HEK293 (cell line): Measurements from ENCODE around the gene AKAP9.

Experiments used
- CTCF ChIA-PET: fragments of 350-600 bp; formaldehyde crosslinking; extraction: SDS; loops from one replicate; lab custom pipeline; 2021; ENCODE audit warnings: antibody characterized with exemption; lab: Yijun Ruan, JAX
- POLR2A ChIA-PET: fragments of 300-600 bp; formaldehyde crosslinking; extraction: SDS; loops from one replicate; lab custom pipeline; 2020; ENCODE audit warnings: antibody characterized with exemption, inconsistent platforms; lab: Yijun Ruan, JAX
- H3K27ac ChIP-seq: fragments of 200-500 bp; sonication (Bioruptor generic); 2 replicates; pipeline ENCODE4 v1.5.1; 2014; ENCODE audit warnings: low read depth, low read length, control low read depth, inconsistent platforms; ENCODE audit errors: extremely low read depth
- H3K36me3 ChIP-seq, 2 experiments: fragments of 200-500 bp in 1 of 2; sonication (Bioruptor generic) in 1 of 2; 1 replicate in 1 of 2; 2 replicates in 1 of 2; pipeline ENCODE4 v1.5.1; 2014 to 2017; ENCODE audit warnings: inconsistent platforms in 2 of 2, low read length in 2 of 2; ENCODE audit not compliant: control insufficient read depth in 2 of 2, insufficient read depth in 1 of 2
- H3K4me1 ChIP-seq: fragments of 200-500 bp; sonication (Bioruptor generic); 2 replicates; pipeline ENCODE4 v1.5.1; 2014; ENCODE audit warnings: mild to moderate bottlenecking, low read length, inconsistent platforms; ENCODE audit not compliant: control insufficient read depth, insufficient read depth
- H3K4me3 ChIP-seq: 2 replicates; pipeline ENCODE4 v1.5.1; 2011; ENCODE audit warnings: low read depth, mild to moderate bottlenecking, control low read depth, low read length, moderate library complexity
- H3K9me3 ChIP-seq: fragments of 200-500 bp; sonication (Bioruptor generic); 2 replicates; pipeline ENCODE4 v1.5.1; 2014; ENCODE audit warnings: low read depth, low read length, inconsistent platforms; ENCODE audit not compliant: control insufficient read depth, insufficient read depth
- FEZF1 ChIP-seq: fragments of 450-650 bp; formaldehyde crosslinking; IDR thresholded peaks from 2 replicates; pipeline ENCODE4 v1.5.1; 2016; ENCODE audit warnings: missing biosample characterization, missing genetic modification characterization
- GLI2 ChIP-seq: fragments of 450-650 bp; formaldehyde crosslinking; IDR thresholded peaks from 2 replicates; pipeline ENCODE4; 2017; ENCODE audit warnings: missing biosample characterization, missing genetic modification characterization, low read depth, borderline replicate concordance
- MYNN ChIP-seq: fragments of 450-650 bp; formaldehyde crosslinking; IDR thresholded peaks from 2 replicates; pipeline ENCODE4 v1.5.1; 2016; ENCODE audit warnings: missing biosample characterization, missing genetic modification characterization, borderline replicate concordance
- PBX3 ChIP-seq: sonication (generic); formaldehyde crosslinking; IDR thresholded peaks from 2 replicates; pipeline ENCODE4 v1.8.1; 2022; ENCODE audit warnings: mild to moderate bottlenecking, moderate library complexity, missing genetic modification reagents
- SALL2 ChIP-seq: fragments of 450-650 bp; formaldehyde crosslinking; IDR thresholded peaks from 2 replicates; pipeline ENCODE4 v1.5.0; 2017; ENCODE audit warnings: missing biosample characterization, mild to moderate bottlenecking, missing genetic modification characterization, borderline replicate concordance
- ZBTB8A ChIP-seq: fragments of 450-650 bp; formaldehyde crosslinking; IDR thresholded peaks from 2 replicates; pipeline ENCODE4 v1.5.1; 2016; ENCODE audit warnings: missing biosample characterization, missing genetic modification characterization
- ZFP37 ChIP-seq: fragments of 450-650 bp; formaldehyde crosslinking; IDR thresholded peaks from 2 replicates; pipeline ENCODE4 v1.5.1; 2016; ENCODE audit warnings: missing biosample characterization, missing genetic modification characterization
- ZNF132 ChIP-seq: fragments of 450-650 bp; formaldehyde crosslinking; IDR thresholded peaks from 2 replicates; pipeline ENCODE4 v1.5.1; 2017; ENCODE audit warnings: missing biosample characterization, missing genetic modification characterization, borderline replicate concordance
- ZNF133 ChIP-seq: fragments of 450-650 bp; formaldehyde crosslinking; IDR thresholded peaks from 2 replicates; pipeline ENCODE4 v1.5.1; 2016; ENCODE audit warnings: missing biosample characterization, missing genetic modification characterization
- ZNF155 ChIP-seq: fragments of 450-650 bp; formaldehyde crosslinking; IDR thresholded peaks from 2 replicates; pipeline ENCODE4 v1.5.1; 2016; ENCODE audit warnings: missing biosample characterization, missing genetic modification characterization
- ZNF239 ChIP-seq: fragments of 450-650 bp; formaldehyde crosslinking; IDR thresholded peaks from 2 replicates; pipeline ENCODE4 v1.5.1; 2016; ENCODE audit warnings: missing biosample characterization, missing genetic modification characterization
- ZNF274 ChIP-seq, 2 experiments: fragments of 200-500 bp in 1 of 2; fragments of 450-650 bp in 1 of 2; sonication (Bioruptor generic) in 1 of 2; formaldehyde crosslinking in 1 of 2; IDR thresholded peaks; 2 replicates each; pipeline versions ENCODE4 v1.5.1 to v1.6.1; 2014 to 2016; ENCODE audit warnings: borderline replicate concordance in 1 of 2, inconsistent platforms in 1 of 2, low read length in 1 of 2, missing biosample characterization in 1 of 2, missing genetic modification characterization in 1 of 2
- ZNF292 ChIP-seq: fragments of 450-650 bp; formaldehyde crosslinking; IDR thresholded peaks from 2 replicates; pipeline ENCODE4 v1.5.1; 2016; ENCODE audit warnings: low read depth, missing biosample characterization, missing genetic modification characterization, borderline replicate concordance
- ZNF302 ChIP-seq: fragments of 450-650 bp; formaldehyde crosslinking; IDR thresholded peaks from 2 replicates; pipeline ENCODE4 v1.5.1; 2016; ENCODE audit warnings: missing biosample characterization, missing genetic modification characterization, low read depth
- ZNF449 ChIP-seq: fragments of 450-650 bp; formaldehyde crosslinking; IDR thresholded peaks from 2 replicates; pipeline ENCODE4 v1.5.1; 2017; ENCODE audit warnings: missing biosample characterization, mild to moderate bottlenecking, missing genetic modification characterization, moderate library complexity
- ZNF501 ChIP-seq: fragments of 450-650 bp; formaldehyde crosslinking; IDR thresholded peaks from 2 replicates; pipeline ENCODE4 v1.5.1; 2016; ENCODE audit warnings: missing biosample characterization, missing genetic modification characterization
- ZNF529 ChIP-seq: fragments of 450-650 bp; formaldehyde crosslinking; IDR thresholded peaks from 2 replicates; pipeline ENCODE4 v1.5.1; 2017; ENCODE audit warnings: missing genetic modification characterization, missing biosample characterization; ENCODE audit not compliant: insufficient replicate concordance
- ZNF544 ChIP-seq: fragments of 450-650 bp; formaldehyde crosslinking; IDR thresholded peaks from 2 replicates; pipeline ENCODE4 v1.5.0; 2017; ENCODE audit warnings: missing biosample characterization, missing genetic modification characterization
- ZNF629 ChIP-seq: fragments of 450-650 bp; formaldehyde crosslinking; IDR thresholded peaks from 2 replicates; pipeline ENCODE4 v1.5.1; 2017; ENCODE audit warnings: missing biosample characterization, missing genetic modification characterization
- ZSCAN30 ChIP-seq: fragments of 450-650 bp; IDR thresholded peaks from 2 replicates; pipeline ENCODE4 v1.5.1; 2018; ENCODE audit warnings: missing biosample characterization, mild to moderate bottlenecking, missing genetic modification characterization, moderate library complexity
- TF ChIP-seq, protein P1 (sequence below): fragments of 450-650 bp; formaldehyde crosslinking; IDR thresholded peaks from 2 replicates; pipeline ENCODE4 v1.5.1; 2016; ENCODE audit warnings: missing biosample characterization, missing genetic modification characterization, borderline replicate concordance
- TF ChIP-seq, protein P2 (sequence below): fragments of 450-650 bp; formaldehyde crosslinking; IDR thresholded peaks from 2 replicates; pipeline ENCODE4 v1.5.1; 2016; ENCODE audit warnings: missing biosample characterization, missing genetic modification characterization
- TF ChIP-seq, protein P3 (sequence below): fragments of 450-650 bp; formaldehyde crosslinking; IDR thresholded peaks from 2 replicates; pipeline ENCODE4 v1.5.1; 2016; ENCODE audit warnings: missing biosample characterization, missing genetic modification characterization

The AKAP9 gene

DNA sequence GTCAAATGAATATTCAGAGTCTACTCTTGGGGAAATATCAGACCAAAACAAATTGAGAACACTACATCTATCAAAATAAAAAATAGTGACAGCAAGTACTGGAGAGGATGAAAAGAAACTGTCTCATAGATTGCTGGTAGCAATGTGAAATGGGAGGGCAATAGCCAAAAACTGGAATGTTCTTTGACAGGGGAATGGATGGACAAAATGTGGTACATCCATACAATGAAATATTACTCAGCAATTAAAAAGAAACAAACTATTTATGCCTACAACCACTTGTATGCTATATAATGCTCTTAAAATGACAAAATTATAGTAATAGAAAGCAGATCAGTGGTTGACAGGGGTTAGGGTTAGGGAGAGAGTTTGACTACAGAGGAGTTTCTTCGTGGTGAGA, 147.6 kb downstream of the AKAP9 start:
- CTCF ChIA-PET, result no interaction called here
- Histone ChIP-seq H3K27ac (no peak overlapping the region), H3K36me3 (peaks cover 57 to 59% of the 10 kb centered on the region in 2 experiments), H3K4me3 (no peak overlapping the region), H3K9me3 (no peaks in the 10 kb centered on the region), H3K4me1 (no peaks in the 10 kb centered on the region)
- POLR2A ChIA-PET, result no interaction called here
- TF ChIP-seq FEZF1 (tag by site-specific recombination) (no peak), ZBTB8A (tag by site-specific recombination) (no peak), MYNN (tag by site-specific recombination) (no peak), SALL2 (tag by site-specific recombination) (no peak), ZNF239 (tag by site-specific recombination) (no peak), ZNF501 (tag by site-specific recombination) (no peak), ZFP37 (tag by site-specific recombination) (no peak), ZNF629 (tag by site-specific recombination) (no peak), ZNF544 (tag by site-specific recombination) (no peak), ZNF302 (tag by site-specific recombination) (no peak), ZNF449 (tag by site-specific recombination) (no peak), PBX3 (no peak), ZSCAN30 (tag by site-specific recombination) (no peak), ZNF155 (tag by site-specific recombination) (no peak), GLI2 (tag by site-specific recombination) (no peak), ZNF529 (tag by site-specific recombination) (no peak), ZNF133 (tag by site-specific recombination) (no peak)
- TF ChIP-seq, protein P1, sequence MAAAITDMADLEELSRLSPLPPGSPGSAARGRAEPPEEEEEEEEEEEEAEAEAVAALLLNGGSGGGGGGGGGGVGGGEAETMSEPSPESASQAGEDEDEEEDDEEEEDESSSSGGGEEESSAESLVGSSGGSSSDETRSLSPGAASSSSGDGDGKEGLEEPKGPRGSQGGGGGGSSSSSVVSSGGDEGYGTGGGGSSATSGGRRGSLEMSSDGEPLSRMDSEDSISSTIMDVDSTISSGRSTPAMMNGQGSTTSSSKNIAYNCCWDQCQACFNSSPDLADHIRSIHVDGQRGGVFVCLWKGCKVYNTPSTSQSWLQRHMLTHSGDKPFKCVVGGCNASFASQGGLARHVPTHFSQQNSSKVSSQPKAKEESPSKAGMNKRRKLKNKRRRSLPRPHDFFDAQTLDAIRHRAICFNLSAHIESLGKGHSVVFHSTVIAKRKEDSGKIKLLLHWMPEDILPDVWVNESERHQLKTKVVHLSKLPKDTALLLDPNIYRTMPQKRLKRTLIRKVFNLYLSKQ (tag by site-specific recombination), result no peak
- TF ChIP-seq, protein P2, sequence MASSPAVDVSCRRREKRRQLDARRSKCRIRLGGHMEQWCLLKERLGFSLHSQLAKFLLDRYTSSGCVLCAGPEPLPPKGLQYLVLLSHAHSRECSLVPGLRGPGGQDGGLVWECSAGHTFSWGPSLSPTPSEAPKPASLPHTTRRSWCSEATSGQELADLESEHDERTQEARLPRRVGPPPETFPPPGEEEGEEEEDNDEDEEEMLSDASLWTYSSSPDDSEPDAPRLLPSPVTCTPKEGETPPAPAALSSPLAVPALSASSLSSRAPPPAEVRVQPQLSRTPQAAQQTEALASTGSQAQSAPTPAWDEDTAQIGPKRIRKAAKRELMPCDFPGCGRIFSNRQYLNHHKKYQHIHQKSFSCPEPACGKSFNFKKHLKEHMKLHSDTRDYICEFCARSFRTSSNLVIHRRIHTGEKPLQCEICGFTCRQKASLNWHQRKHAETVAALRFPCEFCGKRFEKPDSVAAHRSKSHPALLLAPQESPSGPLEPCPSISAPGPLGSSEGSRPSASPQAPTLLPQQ (tag by site-specific recombination), result no peak

DNA sequence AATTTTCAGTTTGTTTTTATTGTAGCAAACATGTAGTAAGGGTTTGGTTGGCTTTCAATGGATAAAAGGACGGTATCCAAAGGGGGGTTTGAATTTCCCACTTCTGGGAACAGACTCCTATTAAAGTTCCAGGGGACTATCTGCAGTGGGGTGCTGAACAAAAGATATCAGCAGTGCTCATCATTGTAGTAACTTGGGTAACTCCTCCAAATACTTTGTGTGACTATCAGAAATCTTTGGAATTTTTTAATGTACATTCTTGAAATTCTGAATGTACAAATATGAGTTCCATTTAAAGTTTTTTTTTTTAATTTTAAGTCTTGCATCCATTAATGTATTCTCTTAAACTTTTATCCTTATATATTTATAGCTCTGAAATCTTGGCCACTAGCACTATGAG, 151.5 kb downstream of the AKAP9 start:
- Histone ChIP-seq H3K27ac (no peak overlapping the region), H3K9me3 (no peaks in the 10 kb centered on the region), H3K4me1 (no peaks in the 10 kb centered on the region), H3K36me3 (peaks cover 41 to 48% of the 10 kb centered on the region in 2 experiments), H3K4me3 (no peak overlapping the region)
- POLR2A ChIA-PET, result no interaction called here
- CTCF ChIA-PET, result interaction anchor here (1.6 kb wide), 1 partner anchor 211 kb away, joined by 4 read pairs; no protein-coding TSS in a partner anchor
- TF ChIP-seq ZNF132 (no peak), ZNF133 (tag by site-specific recombination) (no peak), FEZF1 (tag by site-specific recombination) (no peak), ZNF292 (tag by site-specific recombination) (no peak), ZNF274 (IDR thresholded peaks at IDR 0.05; ENCODE audit: low read length) (no peak), ZNF274 (tag by site-specific recombination; IDR thresholded peaks at IDR 0.05; ENCODE audit: borderline replicate concordance) (no peak)
- TF ChIP-seq, protein P3, sequence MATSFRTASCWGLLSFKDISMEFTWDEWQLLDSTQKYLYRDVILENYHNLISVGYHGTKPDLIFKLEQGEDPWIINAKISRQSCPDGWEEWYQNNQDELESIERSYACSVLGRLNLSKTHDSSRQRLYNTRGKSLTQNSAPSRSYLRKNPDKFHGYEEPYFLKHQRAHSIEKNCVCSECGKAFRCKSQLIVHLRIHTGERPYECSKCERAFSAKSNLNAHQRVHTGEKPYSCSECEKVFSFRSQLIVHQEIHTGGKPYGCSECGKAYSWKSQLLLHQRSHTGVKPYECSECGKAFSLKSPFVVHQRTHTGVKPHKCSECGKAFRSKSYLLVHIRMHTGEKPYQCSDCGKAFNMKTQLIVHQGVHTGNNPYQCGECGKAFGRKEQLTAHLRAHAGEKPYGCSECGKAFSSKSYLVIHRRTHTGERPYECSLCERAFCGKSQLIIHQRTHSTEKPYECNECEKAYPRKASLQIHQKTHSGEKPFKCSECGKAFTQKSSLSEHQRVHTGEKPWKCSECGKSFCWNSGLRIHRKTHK (tag by site-specific recombination), result no peak
